Measurements from ENCODE around the gene SCNN1B. TPM values are rescaled to one million over a fixed set of nuclear protein-coding genes. Genes with fewer than 3 reads are reported as not detected.
"Not testable (repeated sequence)": the region's sequence is repeated elsewhere in the genome, so short reads cannot be mapped to it uniquely, and the experiment has no call there.

The SCNN1B gene
- total RNA-seq, 1 donor = not detected

GRCh38 chr16:23375643-23376042, 73.5 kb downstream of the SCNN1B start:
- DNase-seq (ENCODE audit: low read depth in 2 of 3, low spot score in 2 of 3) = no peak

GRCh38 chr16:23377071-23377931, 75.2 kb downstream of the SCNN1B start:
- DNase-seq (ENCODE audit: low read depth in 2 of 3, low spot score in 2 of 3) = no peak

- DNase-seq (ENCODE audit: low read depth in 2 of 3, low spot score in 2 of 3) = no peak
Observed at GRCh38 chr16:23378256-23378655, 76.2 kb downstream of the SCNN1B start.

GRCh38 chr16:23378921-23379320, 76.8 kb downstream of the SCNN1B start:
- DNase-seq (ENCODE audit: low read depth in 2 of 3, low spot score in 2 of 3) = no peak

- DNase-seq (ENCODE audit: low read depth in 2 of 3, low spot score in 2 of 3) = no peak
Observed at GRCh38 chr16:23379707-23380106, 77.6 kb downstream of the SCNN1B start.

- DNase-seq (ENCODE audit: low read depth in 2 of 3, low spot score in 2 of 3) = no peak
Observed at GRCh38 chr16:23380501-23380951, 78.4 kb downstream of the SCNN1B start.

- not testable (repeated sequence) for DNase-seq (ENCODE audit: low read depth in 2 of 3, low spot score in 2 of 3)
Observed at GRCh38 chr16:23381702-23382101, 79.6 kb downstream of the SCNN1B start.

- no peak for DNase-seq (ENCODE audit: low read depth in 2 of 3, low spot score in 2 of 3)
Observed at GRCh38 chr16:23382279-23382678, 80.2 kb downstream of the SCNN1B start.

- no peak for DNase-seq (ENCODE audit: low read depth in 2 of 3, low spot score in 2 of 3)
Observed at GRCh38 chr16:23383881-23384280, 81.8 kb downstream of the SCNN1B start.

- DNase-seq (ENCODE audit: low read depth in 2 of 3, low spot score in 2 of 3) = no peak
Observed at GRCh38 chr16:23384878-23385277, 82.8 kb downstream of the SCNN1B start.

DNA sequence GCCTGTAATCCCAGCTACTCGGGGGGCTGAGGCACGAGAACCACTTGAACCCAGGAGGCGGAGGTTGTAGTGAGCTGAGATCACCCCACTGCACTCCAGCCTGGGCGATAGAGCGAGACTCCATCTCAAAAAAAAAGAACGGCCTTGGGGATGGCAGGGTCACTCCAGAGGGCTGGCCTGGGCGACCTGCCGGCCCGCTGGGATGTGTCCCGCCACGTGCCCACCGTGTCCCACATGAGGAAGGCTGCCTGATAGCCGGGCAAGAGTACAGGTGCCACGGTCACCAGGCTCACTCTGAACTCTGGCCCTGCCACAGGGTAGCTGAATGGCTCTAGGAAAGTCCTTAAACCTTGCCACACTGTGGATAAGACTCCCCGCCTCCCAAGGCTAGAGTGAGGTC, 83.3 kb downstream of the SCNN1B start:
- no peak for DNase-seq (ENCODE audit: low read depth in 2 of 3, low spot score in 2 of 3)

DNA sequence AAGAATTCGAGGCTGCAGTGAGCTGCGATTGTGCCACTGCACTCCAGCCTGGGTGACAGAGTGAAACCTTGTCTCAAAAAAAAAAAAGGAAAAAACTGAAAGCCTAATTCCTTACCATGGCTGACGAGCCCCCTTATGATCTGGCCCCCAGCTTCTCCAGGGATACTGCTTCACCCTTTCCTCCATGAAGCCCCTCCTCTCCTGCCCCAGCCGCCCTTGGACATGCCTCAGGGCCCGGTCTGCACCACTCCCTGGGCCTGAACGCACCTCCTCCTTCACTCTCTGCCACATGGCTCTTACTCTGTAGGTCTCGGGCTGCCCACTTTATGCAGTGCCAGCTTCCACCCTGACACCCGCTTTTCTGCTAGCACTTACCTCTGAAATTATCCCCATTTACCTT, 85.6 kb downstream of the SCNN1B start:
- no peak for DNase-seq (ENCODE audit: low read depth in 2 of 3, low spot score in 2 of 3)

DNA sequence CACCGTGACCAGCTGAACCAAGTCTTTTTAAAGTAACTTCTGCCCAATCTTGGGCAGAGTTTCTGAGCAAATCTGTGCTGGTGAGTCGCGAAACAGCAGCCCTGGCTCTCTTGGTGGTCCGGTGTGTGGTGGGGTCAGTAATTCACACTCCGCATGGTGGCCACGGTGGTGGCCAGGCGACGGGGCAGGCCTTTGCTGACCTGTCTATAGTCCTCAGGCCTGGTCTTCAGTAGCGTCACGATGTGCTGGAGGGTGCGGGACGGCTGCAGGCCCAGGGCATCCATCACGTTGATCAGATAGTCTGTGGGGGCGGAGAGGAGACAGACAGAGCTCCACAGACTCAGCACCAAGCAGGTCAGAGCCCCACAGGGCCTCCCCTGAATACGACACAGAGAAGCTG, 86.7 kb downstream of the SCNN1B start:
- DNase-seq (ENCODE audit: low read depth in 2 of 3, low spot score in 2 of 3) = no peak

DNA sequence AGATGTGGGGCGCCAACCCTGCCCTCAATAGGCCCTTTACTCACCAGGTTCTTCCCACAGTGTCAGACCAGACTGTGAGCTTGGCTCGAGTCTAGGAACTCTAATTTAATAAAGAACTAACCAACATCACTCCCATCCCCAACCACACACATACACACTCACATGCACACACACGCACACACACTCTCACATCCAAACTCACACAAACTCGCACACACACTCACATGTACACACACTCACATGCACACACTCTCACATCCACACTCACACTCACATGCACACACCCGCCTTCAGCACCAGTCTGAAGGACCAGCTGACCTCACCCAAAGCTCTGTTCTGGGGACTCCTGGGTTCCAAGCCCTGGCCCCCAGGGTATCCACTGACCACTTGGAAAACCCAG, 87.1 kb downstream of the SCNN1B start:
- DNase-seq (ENCODE audit: low read depth in 2 of 3, low spot score in 2 of 3) = no peak

- DNase-seq (ENCODE audit: low read depth in 2 of 3, low spot score in 2 of 3) = not testable (repeated sequence)
Observed at GRCh38 chr16:23389936-23390335, 87.8 kb downstream of the SCNN1B start.

DNA sequence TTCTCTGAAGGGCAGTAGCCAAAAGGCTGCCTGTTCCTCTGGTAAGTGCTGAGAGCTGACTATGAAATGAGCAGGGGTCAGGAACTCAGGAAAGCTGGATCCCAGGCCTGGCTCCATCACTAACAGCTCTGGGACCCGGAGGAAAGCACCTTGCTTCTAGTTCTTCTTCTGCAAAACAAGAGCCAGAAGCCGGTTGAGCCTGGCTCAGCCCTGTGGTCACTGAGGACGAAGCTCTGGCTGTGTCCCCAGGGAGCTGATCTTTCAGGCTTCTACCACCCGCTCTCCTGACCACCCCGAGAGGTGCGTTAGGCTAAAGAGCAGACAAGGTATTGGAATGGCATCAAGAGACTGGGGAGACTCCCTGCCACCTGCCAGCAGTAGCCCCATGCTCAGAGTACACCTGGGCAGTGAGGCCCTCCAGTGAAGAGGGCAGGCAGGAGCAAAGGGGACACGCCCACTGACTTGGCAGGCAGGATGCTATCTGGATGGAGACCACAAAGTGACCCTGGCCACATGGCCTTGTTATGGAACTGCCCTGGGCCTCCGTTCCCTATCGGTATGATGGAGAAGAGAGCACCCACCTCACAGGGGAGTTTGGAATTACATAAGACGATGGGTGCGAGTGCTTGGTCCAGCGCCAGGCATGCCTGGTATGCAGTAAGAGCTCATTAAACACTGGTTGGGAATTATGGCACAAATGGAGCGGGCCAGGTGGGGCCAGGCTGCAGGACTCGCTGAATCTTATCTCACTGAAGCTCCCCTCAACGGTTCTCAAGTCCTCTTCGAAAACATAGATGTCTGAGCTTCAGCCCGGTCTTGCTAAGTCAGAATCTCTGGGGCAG, 89.5 kb downstream of the SCNN1B start:
- DNase-seq (ENCODE audit: low read depth in 2 of 3, low spot score in 2 of 3) = no peak

DNA sequence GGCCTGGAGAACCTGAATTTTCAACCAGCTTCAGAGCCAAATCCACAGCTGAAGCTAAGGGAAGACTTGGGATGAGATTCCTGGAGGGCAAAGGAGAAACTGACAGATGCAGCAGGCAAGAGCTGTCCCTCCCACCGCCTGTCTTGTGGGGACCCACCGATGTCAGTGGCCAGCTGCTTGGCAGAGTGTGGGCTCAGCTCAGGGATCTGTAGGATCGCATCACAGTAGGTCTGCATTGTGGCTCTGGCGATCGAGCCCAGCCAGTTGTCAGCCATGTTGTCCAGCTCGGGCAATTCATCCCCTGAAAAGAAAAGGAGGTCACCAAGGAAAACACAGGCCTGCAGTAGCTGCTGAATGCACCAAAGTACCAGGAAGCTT, 90.1 kb downstream of the SCNN1B start:
- no peak for DNase-seq (ENCODE audit: low read depth in 2 of 3, low spot score in 2 of 3)

- DNase-seq (ENCODE audit: low read depth in 2 of 3, low spot score in 2 of 3) = no peak
Observed at GRCh38 chr16:23394141-23394831, 92.2 kb downstream of the SCNN1B start.

- no peak for DNase-seq (ENCODE audit: low read depth in 2 of 3, low spot score in 2 of 3)
Observed at GRCh38 chr16:23395732-23396131, 93.6 kb downstream of the SCNN1B start.

DNA sequence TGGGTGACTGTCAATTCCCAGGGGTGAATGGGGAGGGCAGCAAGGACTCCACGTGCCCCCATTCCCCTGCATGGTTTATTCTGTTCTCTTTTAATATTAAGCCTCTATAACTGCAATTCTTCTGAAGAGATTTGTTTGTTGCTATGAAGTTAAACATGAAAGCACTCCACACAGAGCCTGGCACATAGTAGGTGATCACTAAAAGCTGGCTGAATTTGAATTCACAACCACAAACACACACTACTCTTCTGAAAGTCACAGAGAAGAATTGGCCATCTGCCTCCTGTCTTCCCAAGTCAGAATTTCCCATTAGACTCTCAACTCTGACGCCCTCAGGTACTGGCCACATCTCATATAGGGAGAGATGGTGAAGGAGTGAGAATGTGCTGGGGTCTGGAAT, 95.4 kb downstream of the SCNN1B start:
- no peak for DNase-seq (ENCODE audit: low read depth in 2 of 3, low spot score in 2 of 3)
